GM12873 (cell line): Measurements from ENCODE around the gene SLC25A13.

Experiments
- CTCF ChIP-seq: IDR thresholded peaks from 2 replicates; pipeline ENCODE4 v1.5.1; 2012; ENCODE audit warnings: low read depth, mild to moderate bottlenecking, moderate library complexity, low read length, control low read depth; ENCODE audit not compliant: insufficient read depth; ENCODE audit errors: missing control alignments

SLC25A13 gene

GRCh38 chr7:96135241-96135640, 186.7 kb downstream of the SLC25A13 start:
- TF ChIP-seq CTCF = no peak

- no peak for TF ChIP-seq CTCF
These were observed 190.4 kb downstream of the SLC25A13 start for GRCh38 chr7:96131525-96131924.

- TF ChIP-seq CTCF = no peak
These were observed 194.2 kb downstream of the SLC25A13 start for GRCh38 chr7:96127746-96128145.

- TF ChIP-seq CTCF = no peak
These were observed 195.5 kb downstream of the SLC25A13 start for GRCh38 chr7:96126382-96126781.

GRCh38 chr7:96122746-96123145, 199.2 kb downstream of the SLC25A13 start:
- TF ChIP-seq CTCF = no peak

- no peak for TF ChIP-seq CTCF
These were observed 200.1 kb downstream of the SLC25A13 start for GRCh38 chr7:96121752-96122151.

- TF ChIP-seq CTCF = no peak
These were observed 201.3 kb downstream of the SLC25A13 start for GRCh38 chr7:96120445-96121225.
